ENCODE measurements around the gene ZNF473. TPM values are rescaled to one million over a fixed set of nuclear protein-coding genes. Genes with fewer than 3 reads are reported as not detected.

The ZNF473 gene
- total and polyA plus RNA-seq, 2 of the 13 experiments (the other 11 are each of a cell fraction or from before 2014, with no cell fraction given) = 5.8 to 11.9 TPM

DNA sequence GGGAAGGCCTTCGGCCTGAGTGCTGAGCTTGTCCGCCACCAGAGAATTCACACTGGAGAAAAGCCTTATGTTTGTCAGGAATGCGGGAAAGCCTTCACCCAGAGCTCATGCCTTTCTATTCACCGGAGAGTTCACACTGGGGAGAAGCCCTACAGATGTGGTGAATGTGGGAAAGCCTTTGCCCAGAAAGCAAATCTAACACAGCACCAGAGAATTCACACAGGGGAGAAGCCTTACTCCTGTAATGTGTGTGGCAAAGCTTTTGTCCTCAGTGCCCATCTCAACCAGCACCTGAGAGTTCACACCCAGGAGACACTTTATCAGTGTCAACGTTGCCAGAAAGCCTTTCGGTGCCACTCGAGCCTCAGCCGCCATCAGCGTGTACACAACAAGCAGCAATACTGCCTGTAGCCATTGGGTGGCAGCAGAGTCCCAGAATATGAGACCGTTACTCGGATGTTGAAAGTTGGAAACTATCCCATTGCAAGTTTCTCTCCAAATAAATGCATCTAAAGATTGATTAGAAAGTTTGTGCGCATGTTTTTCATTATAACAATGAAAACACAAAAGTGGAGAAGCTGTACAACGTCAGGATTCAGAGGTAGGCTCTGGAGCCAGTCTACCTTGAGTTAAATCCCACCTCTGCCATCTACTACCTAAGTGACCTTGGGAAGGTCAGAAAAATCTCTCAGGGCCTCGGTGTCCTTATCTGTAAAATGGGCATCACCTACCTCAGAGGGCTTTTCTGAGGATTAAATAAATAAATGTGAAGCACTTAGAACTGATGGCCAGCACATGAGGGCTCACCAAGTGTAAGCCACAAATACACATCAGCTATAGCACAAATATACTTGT, 21.1 kb downstream of the ZNF473 start (continued):
- TF ChIP-seq UBTF (CRISPR knock-in tag; IDR thresholded peaks at IDR 0.05) (no peak), FOXM1 (CRISPR knock-in tag; IDR thresholded peaks at IDR 0.05) (no peak), JUN (CRISPR knock-in tag; IDR thresholded peaks at IDR 0.05) (no peak), HNRNPUL1 (IDR thresholded peaks at IDR 0.05; ENCODE audit: low read depth, low read length) (no peak), ZNF556 (CRISPR knock-in tag; IDR thresholded peaks at IDR 0.05; ENCODE audit: borderline replicate concordance) (no peak), RBM39 (IDR thresholded peaks at IDR 0.05; ENCODE audit: low read depth, low read length, poor library complexity, severe bottlenecking) (no peak), HMG20B (CRISPR knock-in tag; conservative IDR thresholded peaks at IDR 0.05) (no peak), ZSCAN22 (CRISPR knock-in tag; IDR thresholded peaks at IDR 0.05) (no peak), ZKSCAN1 (IDR thresholded peaks at IDR 0.05; ENCODE audit: low read length) (no peak), NR2F6 (IDR thresholded peaks at IDR 0.05) (no peak), NR2F6 (CRISPR knock-in tag; IDR thresholded peaks at IDR 0.05) (no peak), ZNF224 (CRISPR knock-in tag; IDR thresholded peaks at IDR 0.05) (no peak), BCLAF1 (IDR thresholded peaks at IDR 0.05) (no peak), MATR3 (CRISPR knock-in tag; IDR thresholded peaks at IDR 0.05) (no peak), CERS6 (CRISPR knock-in tag; IDR thresholded peaks at IDR 0.05) (no peak)
- TF ChIP-seq, protein P1, sequence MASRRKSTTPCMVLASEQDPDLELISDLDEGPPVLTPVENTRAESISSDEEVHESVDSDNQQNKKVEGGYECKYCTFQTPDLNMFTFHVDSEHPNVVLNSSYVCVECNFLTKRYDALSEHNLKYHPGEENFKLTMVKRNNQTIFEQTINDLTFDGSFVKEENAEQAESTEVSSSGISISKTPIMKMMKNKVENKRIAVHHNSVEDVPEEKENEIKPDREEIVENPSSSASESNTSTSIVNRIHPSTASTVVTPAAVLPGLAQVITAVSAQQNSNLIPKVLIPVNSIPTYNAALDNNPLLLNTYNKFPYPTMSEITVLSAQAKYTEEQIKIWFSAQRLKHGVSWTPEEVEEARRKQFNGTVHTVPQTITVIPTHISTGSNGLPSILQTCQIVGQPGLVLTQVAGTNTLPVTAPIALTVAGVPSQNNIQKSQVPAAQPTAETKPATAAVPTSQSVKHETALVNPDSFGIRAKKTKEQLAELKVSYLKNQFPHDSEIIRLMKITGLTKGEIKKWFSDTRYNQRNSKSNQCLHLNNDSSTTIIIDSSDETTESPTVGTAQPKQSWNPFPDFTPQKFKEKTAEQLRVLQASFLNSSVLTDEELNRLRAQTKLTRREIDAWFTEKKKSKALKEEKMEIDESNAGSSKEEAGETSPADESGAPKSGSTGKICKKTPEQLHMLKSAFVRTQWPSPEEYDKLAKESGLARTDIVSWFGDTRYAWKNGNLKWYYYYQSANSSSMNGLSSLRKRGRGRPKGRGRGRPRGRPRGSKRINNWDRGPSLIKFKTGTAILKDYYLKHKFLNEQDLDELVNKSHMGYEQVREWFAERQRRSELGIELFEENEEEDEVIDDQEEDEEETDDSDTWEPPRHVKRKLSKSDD (CRISPR knock-in tag; IDR thresholded peaks at IDR 0.05; ENCODE audit: low read depth) = no peak
- TF ChIP-seq, protein P2, sequence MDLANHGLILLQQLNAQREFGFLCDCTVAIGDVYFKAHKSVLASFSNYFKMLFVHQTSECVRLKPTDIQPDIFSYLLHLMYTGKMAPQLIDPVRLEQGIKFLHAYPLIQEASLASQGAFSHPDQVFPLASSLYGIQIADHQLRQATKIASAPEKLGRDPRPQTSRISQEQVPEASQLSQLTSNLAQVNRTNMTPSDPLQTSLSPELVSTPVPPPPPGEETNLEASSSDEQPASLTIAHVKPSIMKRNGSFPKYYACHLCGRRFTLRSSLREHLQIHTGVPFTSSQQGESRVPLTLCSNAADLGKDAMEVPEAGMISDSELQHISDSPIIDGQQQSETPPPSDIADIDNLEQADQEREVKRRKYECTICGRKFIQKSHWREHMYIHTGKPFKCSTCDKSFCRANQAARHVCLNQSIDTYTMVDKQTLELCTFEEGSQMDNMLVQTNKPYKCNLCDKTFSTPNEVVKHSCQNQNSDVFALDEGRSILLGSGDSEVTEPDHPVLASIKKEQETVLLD (CRISPR knock-in tag; IDR thresholded peaks at IDR 0.05; ENCODE audit: low read depth) = no peak
- TF ChIP-seq, protein P3, sequence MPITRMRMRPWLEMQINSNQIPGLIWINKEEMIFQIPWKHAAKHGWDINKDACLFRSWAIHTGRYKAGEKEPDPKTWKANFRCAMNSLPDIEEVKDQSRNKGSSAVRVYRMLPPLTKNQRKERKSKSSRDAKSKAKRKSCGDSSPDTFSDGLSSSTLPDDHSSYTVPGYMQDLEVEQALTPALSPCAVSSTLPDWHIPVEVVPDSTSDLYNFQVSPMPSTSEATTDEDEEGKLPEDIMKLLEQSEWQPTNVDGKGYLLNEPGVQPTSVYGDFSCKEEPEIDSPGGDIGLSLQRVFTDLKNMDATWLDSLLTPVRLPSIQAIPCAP (CRISPR knock-in tag; IDR thresholded peaks at IDR 0.05; ENCODE audit: low read depth) = no peak
